ENCODE measurements around the gene PHOSPHO1.
"Not testable (repeated sequence)": the region's sequence is repeated elsewhere in the genome, so short reads cannot be mapped to it uniquely, and the experiment has no call there.

The PHOSPHO1 gene

DNA sequence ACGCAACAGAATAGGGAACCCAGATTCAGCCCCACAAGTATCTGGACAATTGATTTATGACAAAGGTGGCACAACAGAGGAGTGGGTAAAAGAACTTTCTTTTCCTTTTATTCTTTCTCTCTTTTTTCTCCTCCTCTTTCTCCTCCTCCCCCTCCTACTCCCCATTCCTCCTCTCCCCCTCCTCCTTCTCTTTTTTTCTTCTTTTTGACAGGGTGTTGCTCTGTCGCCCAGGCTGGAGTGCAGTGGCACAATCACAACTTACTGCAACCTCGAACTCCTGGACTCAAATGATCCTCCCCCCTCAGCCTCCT is 36.3 kb downstream of the PHOSPHO1 start:
- DNase-seq, result no peak

DNA sequence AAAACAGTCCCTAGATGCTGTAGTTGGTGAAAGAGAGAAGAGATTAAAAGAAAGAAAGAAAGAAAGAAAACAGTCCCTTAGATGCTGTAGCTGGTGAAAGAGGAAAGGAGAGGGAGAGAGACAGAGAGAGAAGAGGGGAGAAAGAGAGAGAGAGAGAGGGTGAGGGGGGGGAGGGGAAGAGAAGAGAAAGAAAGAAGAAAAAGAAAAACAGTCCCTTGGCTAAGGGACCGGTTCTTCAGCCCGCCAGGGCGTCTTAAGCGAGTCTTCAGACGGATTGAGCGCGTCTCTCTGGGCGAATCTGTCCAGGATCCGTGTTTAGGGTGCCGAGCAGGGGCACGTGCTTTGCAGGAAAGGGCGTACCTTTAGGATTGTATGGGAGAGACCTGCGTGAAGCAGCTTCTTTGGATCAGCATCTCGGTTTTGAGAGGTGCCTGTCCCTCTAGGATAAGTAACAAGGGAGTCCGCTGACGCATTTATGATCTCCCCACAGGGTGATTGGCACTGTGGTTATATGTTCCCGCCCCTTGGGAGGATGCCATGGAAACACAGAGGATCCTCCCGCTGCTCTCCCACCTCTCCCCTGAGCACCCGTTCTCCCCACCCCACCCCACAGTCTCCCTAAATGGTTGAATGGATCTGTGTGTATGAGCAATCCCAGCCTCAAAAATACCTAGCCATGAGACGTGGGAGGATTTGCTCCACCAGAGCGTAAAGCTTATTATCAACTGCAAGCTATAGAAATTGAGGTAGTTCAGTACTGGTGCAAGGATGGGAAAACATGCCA is 36.9 kb downstream of the PHOSPHO1 start:
- peak in 49 of 56 donors; percentile 9 to 88 (median 56) for DNase-seq

- DNase-seq, result peak; percentile 71 to 99 (median 90)
These were observed 38.5 kb downstream of the PHOSPHO1 start for GRCh38 chr17:49191917-49192741.

- no peak for DNase-seq
These were observed 39.1 kb downstream of the PHOSPHO1 start for GRCh38 chr17:49191409-49191916.

GRCh38 chr17:49190932-49191331 is 39.7 kb downstream of the PHOSPHO1 start:
- DNase-seq, result no peak

- DNase-seq, result no peak
These were observed 43.3 kb downstream of the PHOSPHO1 start for GRCh38 chr17:49187301-49187700.

DNA sequence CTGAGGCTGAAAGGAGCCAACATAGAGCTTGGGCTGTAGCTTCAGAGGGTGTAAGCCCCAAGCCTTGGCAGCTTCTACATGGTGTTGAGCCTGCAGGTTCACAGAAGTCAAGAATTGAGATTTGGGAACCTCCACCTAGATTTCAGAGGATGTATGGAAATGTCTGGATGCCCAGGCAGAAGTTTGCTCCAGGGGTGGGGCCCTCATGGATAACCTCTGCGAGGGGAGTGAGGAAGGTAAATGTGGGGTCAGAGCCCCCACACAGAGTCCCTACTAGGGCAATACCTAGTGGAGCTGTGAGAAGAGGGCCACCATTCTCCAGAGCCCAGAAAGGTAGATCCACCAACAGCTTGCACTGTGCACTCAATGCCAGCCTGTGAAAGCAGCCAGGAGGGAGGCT is 45.2 kb downstream of the PHOSPHO1 start:
- DNase-seq, result not testable (repeated sequence)

DNA sequence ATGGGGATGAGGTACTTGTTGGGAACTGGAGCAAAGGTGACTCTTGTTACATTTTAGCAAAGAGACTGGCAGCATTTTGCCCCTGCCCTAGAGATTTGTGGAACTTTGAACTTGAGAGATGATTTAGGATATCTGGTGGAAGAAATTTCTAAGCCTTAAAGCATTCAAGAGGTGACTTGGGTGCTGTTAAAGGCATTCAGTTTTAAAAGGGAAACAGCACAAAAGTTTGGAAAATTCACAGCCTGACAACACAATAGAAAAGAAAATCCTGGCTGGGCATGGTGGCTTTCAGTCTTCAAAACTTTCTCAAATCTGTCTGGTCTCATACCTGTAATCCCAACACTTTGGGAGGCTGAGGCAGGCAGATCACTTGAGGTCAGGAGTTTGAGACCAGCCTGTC is 46.1 kb downstream of the PHOSPHO1 start:
- not testable (repeated sequence) for DNase-seq

DNA sequence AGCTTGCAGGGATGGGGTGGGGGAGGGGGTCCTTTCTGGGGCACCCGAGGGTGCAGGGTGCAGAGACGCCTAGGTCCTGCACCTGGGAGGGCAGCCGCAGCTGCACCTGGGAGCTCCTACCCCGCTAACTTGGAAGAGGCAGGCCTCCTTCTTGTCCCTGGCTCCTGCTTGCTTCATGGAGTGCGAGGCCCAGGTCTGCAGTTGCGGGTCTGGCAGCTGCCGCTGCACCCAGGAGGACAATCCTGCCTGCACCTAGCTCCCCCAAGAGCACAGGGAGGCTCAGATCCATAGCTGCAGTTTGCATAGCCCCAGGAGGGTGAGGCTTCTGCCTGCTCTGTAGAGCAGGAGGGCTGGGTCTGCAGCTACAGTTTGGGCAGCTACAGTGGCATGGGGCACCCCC is 46.8 kb downstream of the PHOSPHO1 start:
- no peak for DNase-seq

DNA sequence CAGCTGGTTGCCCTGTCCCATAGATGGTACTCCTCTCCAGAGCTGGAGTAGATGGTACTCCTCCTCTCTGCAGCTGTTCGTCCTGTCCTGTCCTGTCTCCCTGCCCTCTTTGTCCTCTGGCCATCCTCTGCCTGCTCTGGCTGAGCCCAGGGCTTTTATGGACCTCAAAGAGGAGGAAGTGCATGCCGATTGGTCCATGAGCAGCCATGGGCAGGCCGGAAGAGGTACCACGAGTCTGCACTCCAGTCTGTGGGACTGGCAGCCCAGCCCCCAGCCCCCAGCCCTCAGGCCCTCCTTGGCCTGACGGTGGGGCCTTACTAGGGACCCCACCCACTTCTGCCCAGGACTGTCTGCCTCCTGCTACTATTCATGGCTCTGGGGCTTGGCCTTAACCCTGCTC is 47.2 kb downstream of the PHOSPHO1 start:
- no peak for DNase-seq

GRCh38 chr17:49180998-49181635 is 49.5 kb downstream of the PHOSPHO1 start:
- no peak for DNase-seq

GRCh38 chr17:49180303-49180702 is 50.3 kb downstream of the PHOSPHO1 start:
- DNase-seq, result peak in 32 of 56 donors; percentile 1 to 71 (median 12)

- DNase-seq, result not testable (repeated sequence)
These were observed 54.6 kb downstream of the PHOSPHO1 start for GRCh38 chr17:49175978-49176377.

Measured in amygdala (tissue), 56 donors.